Measurements from ENCODE around the gene CERCAM.

DNA sequence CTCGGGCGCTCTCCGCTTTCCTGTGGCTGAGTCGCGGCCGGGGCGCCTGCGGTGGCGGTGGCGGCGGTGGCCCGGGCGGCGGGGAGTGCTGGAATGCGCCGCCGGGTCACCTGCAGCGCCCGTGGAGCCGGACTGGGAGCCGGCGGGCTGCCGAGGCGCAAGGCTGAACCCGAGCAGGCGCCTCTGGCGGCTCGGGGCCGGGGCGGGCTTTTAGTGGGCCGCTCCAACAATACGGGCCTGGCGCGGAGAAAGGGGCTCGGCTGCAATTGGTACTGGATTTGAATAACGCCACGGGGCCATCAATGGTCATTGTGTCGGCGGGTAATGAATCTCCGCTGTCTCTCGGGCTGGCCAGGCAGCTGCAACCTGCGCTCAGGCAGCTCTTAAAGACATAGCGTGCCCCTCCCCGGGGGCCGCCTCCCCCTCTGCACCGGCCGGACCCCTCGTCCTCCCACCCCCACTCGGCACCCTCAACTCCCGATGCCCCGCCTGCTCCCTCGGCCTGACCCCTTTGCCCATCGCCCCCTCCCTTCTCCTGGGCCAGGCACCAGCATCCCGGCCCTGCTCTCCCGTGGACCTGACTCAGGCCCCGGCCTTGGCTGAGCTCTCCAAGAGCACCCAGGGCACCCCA, 27.4 kb upstream of the CERCAM start:
- TF ChIP-seq POLR2A (IDR thresholded peaks at IDR 0.05), result no peak
- TF ChIP-seq POLR2AphosphoS5 (IDR thresholded peaks at IDR 0.05), result no peak
- TF ChIP-seq, protein P1, sequence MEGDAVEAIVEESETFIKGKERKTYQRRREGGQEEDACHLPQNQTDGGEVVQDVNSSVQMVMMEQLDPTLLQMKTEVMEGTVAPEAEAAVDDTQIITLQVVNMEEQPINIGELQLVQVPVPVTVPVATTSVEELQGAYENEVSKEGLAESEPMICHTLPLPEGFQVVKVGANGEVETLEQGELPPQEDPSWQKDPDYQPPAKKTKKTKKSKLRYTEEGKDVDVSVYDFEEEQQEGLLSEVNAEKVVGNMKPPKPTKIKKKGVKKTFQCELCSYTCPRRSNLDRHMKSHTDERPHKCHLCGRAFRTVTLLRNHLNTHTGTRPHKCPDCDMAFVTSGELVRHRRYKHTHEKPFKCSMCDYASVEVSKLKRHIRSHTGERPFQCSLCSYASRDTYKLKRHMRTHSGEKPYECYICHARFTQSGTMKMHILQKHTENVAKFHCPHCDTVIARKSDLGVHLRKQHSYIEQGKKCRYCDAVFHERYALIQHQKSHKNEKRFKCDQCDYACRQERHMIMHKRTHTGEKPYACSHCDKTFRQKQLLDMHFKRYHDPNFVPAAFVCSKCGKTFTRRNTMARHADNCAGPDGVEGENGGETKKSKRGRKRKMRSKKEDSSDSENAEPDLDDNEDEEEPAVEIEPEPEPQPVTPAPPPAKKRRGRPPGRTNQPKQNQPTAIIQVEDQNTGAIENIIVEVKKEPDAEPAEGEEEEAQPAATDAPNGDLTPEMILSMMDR (IDR thresholded peaks at IDR 0.05), result no peak
- no peak for TF ChIP-seq EP300 (IDR thresholded peaks at IDR 0.05)

Measured in suprapubic skin (tissue), 4 donors.